Activated CD4-positive, alpha-beta T cell treated with anti-CD3 and anti-CD28 coated beads, Interleukin-2, amount 50 U/mL, for 24 hours (primary cell): ENCODE results near the gene HSPA12B.

Source experiments
- DNase-seq, 2 donors: peaks; one replicate each; pipeline ENCODE4 v3.0.0-alpha.2; 2020; ENCODE audit warnings: low read depth in 1 of 2, low spot score in 1 of 2

Gene HSPA12B

DNA sequence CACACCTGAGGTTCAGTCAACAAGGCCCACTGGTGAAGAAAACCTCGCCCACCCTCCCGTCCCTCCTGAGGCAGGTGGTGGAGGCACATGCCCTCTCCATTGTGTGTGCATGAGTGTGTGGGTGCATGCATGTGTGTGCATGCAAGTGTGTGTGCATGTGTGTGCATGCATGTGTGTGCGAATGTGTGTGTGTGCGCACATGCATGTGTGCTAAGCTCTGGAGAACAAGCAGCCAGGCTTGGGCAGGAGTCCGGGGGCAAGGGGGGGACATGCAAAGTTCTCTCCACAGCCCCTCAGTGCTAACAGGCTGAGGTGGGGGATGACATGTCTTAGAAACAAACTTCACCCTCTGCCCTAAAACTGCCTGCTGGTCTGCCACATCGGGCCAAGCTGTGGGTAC lies 3.1 kb upstream of the HSPA12B start:
- no peak for DNase-seq

DNA sequence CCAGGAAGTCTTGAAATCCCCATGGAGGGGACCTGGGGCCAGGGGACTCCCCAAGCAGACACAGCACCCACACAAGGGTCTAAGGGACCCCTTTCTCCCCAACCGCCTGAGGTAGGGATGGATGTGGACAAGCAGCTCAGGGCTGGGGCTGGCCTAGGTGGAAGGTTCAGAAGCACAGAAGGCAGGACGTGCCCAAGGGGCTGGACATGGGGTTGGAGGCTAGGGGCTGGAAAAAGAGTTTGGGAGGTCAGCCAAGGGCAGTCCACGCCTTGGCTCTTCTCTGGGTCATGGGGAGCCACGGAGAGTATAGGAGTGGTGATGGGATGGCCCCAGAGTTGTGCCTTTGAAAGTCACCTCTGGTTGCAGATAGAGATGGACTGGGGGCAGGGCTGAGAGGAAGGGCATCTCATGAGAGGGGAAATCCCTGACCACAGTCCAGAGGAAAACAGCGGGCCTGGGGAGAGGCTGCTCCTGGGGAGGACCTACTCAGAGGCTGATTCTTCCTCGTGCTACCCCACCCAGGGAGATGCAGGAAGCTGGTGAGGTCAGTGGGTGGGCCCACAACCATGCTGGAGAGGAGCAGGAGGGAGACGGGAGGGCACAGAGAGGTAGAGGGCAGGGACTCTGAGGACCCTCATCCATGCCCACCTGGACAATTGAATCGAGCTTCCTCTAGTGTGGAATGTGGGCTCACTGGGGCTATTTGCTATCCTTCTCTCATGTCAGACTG lies 2.5 kb upstream of the HSPA12B start:
- DNase-seq = no peak

DNA sequence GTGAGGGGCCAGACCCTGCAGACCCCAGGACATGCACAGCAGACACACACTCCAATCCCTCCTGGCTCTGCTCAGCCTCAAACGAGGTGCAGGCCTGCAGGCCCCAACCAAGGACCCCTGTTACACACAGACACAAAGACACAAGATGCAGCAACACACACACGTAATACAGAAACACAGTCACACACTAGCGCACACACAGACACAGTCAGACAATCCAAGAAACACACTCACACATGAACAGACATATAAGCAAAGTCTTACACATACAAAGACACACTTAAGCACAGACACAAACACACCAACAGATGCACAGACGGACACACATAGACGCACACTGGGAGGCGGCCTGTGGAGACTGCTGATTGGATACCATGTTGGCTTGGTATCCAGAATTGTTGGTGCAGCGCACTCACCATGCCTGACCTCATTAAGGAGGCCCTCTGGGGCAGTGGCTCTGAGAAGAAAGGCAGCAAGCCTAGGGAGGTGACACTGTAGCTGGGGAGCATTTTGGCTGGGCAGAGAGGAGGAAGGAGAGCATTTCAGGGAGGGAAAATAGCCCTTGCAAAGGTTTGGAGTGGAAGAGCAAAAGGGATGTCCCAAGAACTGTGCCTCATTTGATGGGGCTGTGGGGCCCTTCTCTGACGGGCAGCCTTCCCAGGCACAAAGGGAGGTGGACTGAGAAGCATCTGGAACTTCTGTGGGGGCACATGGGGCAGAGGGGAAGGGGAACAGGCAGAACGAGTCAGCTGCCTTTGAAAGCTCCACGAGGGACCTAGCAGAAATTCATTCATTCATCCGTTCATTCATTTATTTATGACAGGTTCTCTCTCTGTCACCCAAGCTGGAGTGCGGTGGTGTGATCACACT lies 1.4 kb upstream of the HSPA12B start:
- no peak for DNase-seq

DNA sequence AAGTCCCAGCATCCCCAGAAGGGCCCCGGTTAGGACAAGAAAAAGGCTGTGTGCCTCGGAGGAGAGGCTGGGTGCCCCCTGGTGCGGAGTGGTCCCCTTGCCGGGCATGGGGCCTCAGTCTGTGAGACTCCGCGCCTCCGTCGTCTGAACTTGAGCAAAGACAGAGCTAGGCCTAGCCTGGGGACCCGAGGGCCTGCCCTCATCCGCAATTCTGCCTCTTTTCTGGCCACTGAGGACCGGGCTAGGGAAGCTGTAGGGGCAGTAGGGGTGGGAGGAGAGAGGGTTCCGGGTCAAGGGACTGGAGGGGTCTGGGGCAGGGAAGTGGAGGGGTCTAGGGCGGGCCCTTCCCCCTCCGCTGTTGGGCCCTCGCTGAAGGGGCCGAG lies 550 bp upstream of the HSPA12B start:
- no peak for DNase-seq

DNA sequence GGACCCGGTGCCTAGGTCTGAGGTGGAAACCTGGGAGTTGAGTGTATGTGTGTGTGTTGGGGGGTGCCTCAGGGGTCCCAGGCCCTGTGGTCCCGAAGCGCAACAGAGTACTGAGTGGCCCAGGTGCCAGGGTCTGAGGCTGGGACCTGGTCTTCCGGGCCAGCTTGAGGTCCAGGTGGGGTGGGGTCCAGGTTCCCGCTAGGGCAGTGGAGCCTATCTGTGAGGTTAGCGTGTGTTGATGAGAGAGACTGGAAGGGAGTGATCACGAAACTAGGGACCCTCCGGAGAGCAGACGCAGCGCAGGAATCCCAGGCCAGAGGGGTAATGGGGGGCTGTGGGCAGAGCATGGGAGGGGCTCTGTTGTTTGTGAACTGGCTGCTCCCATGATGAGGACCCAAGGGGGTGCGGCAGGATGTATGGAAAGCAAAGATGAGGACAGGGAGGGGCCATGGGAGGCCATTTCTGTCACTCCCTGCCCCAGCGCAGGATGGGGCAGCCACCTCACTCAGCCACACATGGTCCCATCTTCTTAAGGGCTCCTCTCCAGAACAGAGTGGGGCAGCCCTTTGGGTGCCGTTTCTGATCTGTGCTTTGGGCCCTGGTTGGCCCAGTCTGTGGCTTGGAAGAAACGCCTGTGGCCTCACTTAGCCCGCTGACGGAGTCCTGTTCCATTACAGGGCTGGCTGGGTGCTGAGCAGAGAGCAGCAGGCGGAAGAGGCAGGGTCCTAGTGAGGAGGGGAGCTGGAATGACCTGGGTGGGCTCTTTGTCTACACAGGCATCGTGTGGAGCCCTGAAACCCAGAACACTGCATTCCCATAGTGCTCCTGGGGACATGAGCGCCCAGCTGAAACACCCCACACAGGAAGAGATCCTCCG lies 872 bp downstream of the HSPA12B start:
- no peak for DNase-seq

DNA sequence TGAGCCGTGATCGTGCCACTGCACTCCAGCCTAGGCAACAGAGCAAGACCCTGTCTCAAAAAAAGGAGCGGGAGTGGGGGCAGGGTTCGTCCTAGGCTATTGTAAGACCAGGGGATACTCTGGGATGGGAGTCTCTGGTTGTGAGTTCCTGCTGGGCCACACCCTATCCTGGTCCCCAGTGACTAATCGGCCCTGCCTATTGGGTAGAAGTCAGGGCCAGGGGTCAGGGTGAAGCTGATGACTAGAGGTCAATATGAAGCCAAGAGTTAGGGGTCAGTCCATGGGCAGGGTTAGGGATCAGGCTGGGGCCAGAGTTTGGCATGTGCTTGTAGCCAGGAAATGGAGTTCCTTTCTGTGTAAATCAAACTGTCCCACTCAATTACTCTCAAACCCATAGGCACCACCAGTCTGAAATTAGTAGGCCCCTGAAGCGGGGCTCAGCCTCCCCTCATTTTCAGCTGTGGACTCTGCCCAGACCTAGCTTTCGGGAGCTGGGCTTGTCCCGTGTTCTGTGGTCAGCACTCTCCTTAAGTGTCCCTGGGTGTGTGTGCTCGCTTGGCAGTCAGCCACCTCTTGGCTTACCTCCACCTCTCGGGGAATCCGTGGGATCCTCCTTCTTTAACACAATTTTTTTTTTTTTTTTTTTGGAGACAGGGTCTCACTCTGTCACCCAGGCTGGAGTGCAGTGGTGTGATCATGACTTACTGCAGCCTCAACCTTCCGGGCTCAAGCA lies 1.8 kb downstream of the HSPA12B start:
- no peak for DNase-seq

DNA sequence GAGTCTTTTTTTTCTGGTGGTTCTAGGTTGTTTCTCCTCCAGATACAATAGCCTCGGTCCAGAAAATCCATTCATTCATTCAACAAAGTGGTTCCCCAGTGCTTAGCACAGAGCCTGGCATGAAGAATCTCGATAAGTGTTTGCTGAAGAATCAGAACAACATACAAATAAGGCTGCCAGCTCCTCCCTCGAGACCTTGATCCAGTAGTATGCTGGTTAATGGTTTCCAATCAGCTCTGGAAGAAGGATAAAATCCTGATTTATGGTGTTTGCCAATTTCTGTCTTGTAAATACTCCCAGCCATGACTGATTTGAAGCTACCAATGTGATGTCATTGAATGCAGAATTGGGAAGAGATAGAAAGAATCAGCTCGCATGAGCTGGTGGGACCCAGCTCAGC lies 3.3 kb downstream of the HSPA12B start:
- DNase-seq = no peak

DNA sequence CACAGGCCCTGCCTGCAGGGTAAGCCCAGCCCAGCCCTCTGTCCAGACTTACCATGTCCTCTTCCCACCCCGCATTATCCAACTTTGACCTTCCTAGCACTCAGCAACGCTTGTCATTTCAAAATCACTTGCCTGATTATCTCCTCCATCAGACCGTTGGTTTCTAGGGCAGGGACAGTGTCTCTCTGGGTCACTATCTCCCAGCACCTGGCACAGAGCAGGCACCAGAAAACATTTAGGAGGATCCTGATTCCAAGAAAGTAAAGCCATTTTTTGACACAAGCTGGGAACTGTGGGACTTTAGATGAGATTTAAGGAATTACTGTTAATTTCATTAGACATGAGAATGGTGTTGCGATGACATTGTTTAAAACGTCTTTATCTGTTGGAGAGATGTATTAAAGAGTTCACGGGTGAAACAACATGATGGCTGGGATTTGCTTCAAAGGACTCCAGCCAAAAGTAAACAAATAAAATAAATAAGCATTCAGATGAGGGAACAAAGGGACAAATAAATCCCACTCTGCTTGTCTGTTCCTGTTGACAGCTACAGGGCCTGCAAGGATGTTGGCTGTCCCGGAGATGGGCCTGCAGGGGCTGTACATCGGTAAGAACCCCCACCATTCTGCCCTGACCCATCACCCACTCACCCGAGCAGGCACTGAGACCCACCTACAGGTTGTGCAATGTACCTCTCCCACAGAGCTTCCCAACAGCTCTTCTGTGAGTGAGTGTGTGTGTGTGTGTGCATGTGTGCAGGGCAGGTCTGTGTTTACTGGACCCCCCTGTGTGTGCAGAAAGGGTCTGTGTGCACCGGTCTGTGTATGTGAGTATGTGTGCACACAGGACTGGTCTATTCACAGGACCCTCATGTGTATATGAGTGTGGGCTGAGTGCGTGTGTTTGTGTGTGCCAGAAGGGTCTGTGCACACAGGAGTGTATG lies 5.9 kb downstream of the HSPA12B start:
- DNase-seq = no peak

DNA sequence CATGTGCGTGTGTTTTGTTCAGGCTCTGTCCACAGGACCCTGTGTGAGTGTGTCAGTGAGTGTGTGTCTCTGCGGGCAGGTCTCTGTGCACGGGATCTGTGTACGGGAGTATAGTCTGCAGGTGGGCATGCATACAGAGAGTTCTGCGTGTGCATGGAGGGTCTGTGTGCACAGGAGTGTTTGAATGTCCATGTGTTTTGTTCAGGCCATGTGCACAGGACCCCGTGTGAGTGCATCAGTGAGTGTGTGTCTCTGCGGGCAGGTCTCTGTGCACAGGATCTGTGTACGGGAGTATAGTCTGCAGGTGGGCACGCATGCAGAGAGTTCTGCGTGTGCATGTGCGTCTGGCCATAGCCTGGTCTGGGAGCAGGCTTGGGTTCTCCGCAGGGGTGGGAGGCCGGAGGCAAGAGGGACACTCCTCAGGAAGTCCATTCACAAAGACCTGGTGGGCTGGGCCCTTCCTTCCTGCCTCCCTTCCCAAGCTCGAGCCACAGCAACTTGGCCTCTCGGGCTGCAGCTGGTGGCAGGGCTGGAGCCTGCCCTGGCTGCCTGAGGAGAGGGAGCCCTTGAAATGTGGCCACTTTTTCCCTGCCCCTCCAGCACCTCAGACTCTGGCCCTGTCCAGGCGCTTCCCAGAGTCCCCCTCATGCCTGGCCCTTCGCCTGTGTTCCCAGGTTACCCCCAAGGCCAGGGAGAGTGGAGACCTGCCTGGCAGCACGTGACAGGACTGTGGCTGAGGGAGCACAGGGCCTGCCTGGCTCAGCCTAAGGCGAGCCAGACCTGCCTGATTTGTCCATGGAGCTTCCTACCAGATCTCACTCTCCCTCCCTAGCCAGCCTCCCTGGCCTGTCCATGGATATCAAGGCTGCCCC lies 6.8 kb downstream of the HSPA12B start:
- DNase-seq = no peak

DNA sequence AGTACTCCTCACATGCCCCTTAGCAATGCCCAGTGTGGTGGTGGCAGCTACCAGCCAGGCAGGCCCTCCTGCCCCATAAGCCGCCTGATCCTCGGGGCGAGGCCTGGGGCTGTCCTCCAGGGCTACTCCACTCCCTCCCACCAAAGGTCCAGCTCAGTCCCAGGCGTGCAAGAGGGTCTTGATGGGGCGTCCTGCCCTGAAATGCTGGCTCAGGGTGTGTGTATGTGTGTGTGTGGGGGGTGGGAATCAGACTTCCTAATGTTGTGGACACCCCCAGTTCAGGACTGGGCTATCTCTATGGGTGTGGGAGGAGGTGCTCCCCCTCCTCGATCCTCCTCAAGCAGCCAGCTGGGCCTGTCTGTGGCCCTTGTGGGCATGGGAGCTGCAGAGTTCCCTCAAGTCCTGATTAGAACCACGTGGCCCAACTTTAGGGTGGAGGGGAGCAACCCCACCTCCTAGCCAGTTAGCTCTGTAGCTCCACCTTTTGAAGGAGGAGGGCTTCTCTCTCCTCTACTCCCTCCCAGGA lies 7.5 kb downstream of the HSPA12B start:
- DNase-seq = no peak

DNA sequence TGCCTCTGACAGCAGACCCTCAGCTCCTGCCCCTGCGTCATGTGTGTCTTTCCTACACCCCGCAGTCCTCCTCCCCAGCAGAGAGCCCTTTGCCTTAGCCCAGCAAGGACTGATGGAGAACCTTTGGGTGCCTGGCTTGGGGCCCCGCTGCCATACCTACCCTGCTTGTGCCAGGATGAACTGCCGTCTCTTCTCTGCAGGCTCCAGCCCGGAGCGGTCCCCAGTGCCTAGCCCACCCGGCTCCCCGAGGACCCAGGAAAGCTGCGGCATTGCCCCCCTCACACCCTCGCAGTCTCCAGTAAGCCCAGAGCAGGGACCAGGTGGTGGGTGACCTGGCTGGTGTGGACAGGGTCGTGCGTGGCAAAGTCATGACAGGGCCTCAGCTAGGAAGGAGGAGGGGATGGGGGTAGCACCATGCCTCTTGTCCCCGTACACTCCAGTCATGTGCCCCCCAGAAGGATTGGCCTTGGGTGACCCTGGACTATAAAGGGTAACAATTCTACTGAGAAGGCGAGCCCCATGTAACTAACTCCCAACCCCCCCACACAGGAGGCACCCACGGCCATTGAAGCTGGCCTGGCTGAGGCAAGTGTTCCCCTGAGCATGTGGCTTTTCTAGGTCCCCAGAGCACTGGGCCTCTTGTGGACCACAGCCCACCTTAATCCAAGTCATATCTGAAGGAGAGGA lies 8.3 kb downstream of the HSPA12B start:
- no peak for DNase-seq

DNA sequence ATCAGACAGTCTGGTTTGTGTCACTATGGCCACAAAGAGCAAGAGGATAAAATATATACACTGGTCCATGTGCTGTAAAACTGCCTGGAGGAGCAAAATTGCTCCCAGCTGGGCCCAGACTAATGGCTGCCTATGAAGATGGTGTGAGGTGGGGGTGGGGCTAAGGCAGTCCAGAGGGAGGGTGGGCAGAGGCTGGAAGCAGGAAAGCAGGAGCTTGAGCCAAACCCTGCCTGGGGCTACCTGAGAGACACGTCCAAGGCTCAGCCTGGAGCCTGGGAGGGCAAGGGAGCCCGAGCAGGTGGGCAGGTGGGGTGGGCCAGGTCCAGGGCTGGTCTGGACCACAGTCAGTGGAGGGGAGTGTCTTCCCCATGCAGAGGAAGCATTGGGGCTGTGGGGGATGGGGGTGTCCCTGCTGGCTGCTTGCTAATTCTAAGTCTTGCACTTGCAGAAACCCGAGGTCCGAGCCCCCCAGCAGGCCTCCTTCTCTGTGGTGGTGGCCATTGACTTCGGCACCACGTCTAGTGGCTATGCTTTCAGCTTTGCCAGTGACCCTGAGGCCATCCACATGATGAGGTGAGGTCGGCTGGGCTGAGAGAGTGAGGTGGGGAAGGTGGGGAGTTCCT lies 9.5 kb downstream of the HSPA12B start:
- DNase-seq = no peak

DNA sequence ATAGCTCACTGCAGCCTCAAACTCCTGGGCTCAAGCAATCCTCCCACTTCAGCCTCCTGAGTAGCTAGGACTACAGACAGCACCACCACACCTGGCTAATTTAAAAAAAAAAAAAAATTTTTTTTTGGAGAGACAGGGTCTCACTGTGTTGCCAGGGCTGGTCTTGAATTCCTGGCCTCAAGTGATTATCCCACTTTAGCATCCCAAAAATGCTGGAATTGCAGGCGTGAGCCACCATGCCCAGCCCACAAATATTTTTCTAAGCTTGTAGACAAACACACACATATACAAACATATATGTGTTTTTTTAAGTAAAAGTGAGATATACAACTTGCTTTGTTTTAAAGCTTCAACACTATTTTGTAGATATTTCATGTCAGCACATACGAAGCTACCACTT lies 10.8 kb downstream of the HSPA12B start:
- DNase-seq = no peak

DNA sequence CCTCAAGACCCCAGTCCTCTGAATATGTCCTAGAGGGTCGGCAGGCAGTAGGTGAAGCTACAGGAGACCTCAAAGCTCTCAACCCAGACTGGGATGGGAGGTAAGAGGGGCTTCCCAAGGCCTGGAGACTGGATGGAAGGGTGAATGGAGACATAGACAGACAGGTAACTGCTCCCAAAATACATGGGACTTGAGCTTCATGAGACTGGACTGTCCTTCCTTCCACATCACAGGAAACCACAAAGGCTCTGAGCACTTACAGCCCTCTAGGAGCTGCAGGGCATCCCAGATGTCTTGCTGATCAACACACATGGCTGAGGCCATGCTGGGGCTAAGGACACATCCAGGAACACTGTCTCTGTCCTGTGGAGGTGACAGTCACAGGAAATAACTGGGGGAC lies 11.6 kb downstream of the HSPA12B start:
- DNase-seq = no peak

DNA sequence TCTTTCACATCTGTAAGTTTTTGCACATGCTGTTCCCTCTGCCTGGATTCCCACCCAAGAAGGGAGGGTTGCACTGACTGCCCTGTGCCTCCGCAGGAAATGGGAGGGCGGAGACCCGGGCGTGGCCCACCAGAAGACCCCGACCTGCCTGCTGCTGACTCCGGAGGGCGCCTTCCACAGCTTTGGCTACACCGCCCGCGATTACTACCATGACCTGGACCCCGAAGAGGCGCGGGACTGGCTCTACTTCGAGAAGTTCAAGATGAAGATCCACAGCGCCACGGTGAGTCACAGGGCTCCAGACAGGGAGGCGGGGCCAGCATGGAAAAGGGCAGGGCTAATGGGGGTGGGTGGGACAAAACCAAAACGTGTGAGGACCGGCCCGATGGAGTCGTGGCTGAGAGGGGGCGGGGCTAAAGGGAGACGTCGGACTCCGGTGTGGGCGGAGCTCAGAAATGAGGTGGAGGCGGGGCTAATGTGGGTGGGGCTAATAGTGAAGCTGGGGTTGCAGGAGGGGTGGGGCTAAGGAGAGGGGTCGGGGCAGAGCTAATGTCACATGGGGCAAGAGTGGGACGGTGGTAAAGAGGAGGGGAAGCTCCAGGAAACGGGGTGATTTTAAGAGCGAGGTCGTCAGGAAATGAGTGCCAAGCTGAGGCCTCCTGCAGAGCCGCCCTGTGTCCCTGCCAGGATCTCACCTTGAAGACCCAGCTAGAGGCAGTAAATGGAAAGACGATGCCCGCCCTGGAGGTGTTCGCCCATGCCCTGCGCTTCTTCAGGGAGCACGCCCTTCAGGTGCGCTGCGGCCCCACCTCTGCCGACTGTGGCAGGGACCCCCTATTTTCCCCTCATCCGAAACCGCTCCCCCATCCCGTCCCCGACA lies 12.6 kb downstream of the HSPA12B start:
- DNase-seq = peak; percentile 43 to 67

DNA sequence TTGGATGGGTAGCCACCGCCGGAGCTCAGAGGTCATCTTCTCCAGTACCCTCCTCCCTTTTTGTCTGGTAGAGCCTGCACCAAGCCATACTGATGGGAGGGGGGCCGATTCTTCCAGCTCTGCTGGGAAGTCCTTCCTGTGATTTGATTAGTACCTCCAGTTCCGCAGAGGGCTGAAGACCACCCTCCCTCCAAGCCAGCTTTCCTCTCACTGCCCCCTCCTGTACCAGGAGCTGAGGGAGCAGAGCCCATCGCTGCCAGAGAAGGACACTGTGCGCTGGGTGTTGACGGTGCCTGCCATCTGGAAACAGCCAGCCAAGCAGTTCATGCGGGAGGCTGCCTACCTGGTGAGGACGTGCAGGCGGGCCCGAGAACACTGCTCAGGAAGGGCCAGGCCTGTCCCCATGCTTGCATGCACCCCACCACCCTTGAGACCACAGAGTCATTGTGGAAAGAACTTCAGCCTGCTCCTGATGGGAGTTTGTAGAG lies 13.2 kb downstream of the HSPA12B start:
- no peak for DNase-seq
